ENCODE results near the gene FLT3LG.

The FLT3LG gene

GRCh38 chr19:49475995-49476880, 2.2 kb downstream of the FLT3LG start:
- in situ Hi-C loops (cut with MboI; ENCODE audit: low pct_unique_long_range_greater_than_20kb, low sequenced_read_pairs, unreplicated experiment): no loop called here
- no peak for DNase-seq (ENCODE audit: low spot score)

GRCh38 chr19:49479975-49480628, 6.1 kb downstream of the FLT3LG start:
- TF ChIP-seq CTCF (IDR thresholded peaks at IDR 0.05; ENCODE audit: extremely low read depth, insufficient read depth, missing control alignments): no peak
- in situ Hi-C loops (cut with MboI; ENCODE audit: low pct_unique_long_range_greater_than_20kb, low sequenced_read_pairs, unreplicated experiment): no loop called here
- no peak for DNase-seq (ENCODE audit: low spot score)

More at GRCh38 chr19:49475995-49476880, 2.2 kb downstream of the FLT3LG start:
- peak; percentile 53 for TF ChIP-seq CTCF (IDR thresholded peaks at IDR 0.05; ENCODE audit: extremely low read depth, insufficient read depth, missing control alignments)

- no peak for TF ChIP-seq CTCF (IDR thresholded peaks at IDR 0.05; ENCODE audit: extremely low read depth, insufficient read depth, missing control alignments)
- no peak for DNase-seq (ENCODE audit: low spot score)
- in situ Hi-C loops (cut with MboI; ENCODE audit: low pct_unique_long_range_greater_than_20kb, low sequenced_read_pairs, unreplicated experiment): no loop called here
These were observed 7.1 kb downstream of the FLT3LG start for GRCh38 chr19:49481020-49481683.

- in situ Hi-C loops (cut with MboI; ENCODE audit: low pct_unique_long_range_greater_than_20kb, low sequenced_read_pairs, unreplicated experiment): no loop called here
- DNase-seq (ENCODE audit: low spot score): no peak
- TF ChIP-seq CTCF (IDR thresholded peaks at IDR 0.05; ENCODE audit: extremely low read depth, insufficient read depth, missing control alignments): no peak
These were observed 12.2 kb downstream of the FLT3LG start for GRCh38 chr19:49486232-49486631.

- TF ChIP-seq CTCF (IDR thresholded peaks at IDR 0.05; ENCODE audit: extremely low read depth, insufficient read depth, missing control alignments): no peak
- in situ Hi-C loops (cut with MboI; ENCODE audit: low pct_unique_long_range_greater_than_20kb, low sequenced_read_pairs, unreplicated experiment): no loop called here
- no peak for DNase-seq (ENCODE audit: low spot score)
These were observed 12.8 kb downstream of the FLT3LG start for GRCh38 chr19:49486710-49487276.
